ENCODE data around the gene GPR27.

GPR27 gene

DNA sequence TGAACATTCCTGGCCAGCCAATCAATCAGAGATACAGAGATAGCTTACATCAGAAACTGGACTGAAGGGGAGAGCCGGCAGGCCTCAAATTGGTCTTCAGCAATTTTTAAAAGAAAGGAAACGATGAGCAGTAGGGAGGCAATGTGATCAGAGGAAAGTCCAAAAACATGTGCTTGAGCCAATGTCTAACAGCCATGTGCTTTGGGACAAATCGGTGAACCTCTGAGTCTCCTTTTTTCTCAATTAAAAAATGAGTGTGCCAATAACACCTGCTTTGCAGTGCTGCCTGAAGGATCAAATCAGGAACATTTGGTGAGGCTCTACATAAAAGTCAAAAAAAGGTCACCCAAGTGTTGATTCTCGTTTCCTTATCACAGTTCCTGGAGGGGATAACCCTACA, 21.0 kb upstream of the GPR27 start:
- DNase-seq (ENCODE audit: low spot score), result no peak

DNA sequence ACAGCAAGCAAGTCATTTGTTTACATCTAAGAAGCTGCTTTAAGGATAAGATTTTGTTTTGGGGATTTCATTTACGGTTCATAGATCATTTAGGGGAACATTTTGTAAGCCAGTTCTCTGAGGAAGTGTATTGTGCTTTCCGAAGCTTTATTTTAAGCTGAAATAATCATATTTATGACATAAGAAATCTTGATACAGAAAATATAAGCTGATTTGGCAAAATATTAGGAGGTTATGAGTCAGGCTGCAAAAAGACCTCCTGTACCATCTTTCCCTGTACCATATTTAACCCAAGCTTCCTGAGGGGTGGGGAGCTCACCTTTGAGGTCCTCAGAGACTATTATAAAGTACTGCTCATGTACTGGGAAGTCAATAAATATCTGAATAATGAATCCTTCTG, 20.3 kb upstream of the GPR27 start:
- no peak for DNase-seq (ENCODE audit: low spot score)

DNA sequence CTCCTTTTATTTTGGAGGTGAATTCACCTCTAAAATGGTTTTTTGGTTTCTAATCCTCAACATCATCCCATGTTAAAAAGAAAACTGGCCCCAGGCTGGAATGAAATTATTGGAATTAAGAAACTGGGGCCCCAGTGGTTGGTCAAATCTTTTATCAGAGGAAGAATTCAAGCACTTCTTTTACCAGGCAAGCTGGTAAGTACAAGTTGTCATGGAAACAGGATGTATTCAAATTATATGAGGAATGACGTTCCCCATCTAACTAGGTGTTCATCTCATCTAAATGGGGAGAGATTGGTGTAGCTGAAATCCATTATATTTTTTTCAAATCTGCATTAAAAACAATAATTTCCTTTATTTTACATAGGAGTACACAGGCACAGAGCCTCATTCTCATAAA, 18.8 kb upstream of the GPR27 start:
- no peak for DNase-seq (ENCODE audit: low spot score)

DNA sequence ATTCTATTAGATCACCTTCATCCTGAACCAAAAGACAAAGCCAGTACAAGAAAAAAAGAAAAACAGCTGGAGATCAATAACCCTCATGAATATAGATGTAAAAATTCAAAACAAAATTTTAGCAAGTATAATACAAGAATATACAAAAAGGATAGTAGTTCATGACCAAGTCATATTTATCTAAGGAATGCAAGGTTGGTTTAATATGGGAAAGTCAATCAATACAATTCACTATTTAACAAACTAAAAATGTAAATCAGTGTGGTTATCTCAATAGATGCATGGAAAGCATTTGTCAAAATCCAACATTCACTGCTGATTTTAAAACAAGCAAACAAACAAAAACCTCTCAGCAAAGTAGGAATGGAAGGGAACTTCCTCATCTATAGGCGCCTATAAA, 11.0 kb upstream of the GPR27 start:
- no peak for DNase-seq (ENCODE audit: low spot score)

DNA sequence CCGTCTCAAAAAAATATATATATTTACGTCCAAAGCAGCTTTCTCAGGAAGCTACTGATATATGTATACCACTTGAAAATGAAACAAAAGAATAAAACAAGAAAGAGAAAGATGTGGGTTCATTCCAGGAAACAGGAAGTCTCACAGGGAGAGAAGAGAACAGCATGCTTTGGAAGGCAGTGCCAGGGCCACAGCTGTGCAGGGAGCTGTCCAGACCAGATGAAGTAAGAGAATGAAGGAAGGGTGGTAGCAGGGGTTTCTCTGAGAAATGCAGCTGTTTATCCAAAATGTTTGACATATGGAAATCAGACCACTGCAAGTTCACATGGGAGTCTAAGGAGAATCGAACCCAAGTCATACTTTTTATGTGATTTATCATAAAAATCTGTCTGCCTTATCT, 8.9 kb upstream of the GPR27 start:
- DNase-seq (ENCODE audit: low spot score), result no peak

DNA sequence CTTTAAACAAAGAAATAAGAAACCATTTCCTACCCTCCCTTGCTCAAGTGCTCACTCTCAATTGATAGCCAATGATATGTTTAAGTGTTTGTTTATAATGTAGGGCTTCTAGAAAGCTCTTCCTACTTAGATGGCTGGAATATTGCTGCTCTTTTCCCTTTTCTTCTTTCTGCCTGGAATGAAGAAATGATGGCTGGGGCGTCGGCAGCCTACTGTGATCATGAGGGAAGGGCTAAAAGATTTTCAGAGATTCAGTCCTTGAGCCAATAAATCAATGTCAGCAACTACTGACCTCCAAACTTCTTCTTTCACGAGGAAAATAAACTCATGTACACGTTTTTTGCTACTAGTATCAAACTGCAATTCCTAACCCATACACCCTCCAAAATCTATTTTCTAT, 2.1 kb upstream of the GPR27 start:
- DNase-seq (ENCODE audit: low spot score), result no peak

DNA sequence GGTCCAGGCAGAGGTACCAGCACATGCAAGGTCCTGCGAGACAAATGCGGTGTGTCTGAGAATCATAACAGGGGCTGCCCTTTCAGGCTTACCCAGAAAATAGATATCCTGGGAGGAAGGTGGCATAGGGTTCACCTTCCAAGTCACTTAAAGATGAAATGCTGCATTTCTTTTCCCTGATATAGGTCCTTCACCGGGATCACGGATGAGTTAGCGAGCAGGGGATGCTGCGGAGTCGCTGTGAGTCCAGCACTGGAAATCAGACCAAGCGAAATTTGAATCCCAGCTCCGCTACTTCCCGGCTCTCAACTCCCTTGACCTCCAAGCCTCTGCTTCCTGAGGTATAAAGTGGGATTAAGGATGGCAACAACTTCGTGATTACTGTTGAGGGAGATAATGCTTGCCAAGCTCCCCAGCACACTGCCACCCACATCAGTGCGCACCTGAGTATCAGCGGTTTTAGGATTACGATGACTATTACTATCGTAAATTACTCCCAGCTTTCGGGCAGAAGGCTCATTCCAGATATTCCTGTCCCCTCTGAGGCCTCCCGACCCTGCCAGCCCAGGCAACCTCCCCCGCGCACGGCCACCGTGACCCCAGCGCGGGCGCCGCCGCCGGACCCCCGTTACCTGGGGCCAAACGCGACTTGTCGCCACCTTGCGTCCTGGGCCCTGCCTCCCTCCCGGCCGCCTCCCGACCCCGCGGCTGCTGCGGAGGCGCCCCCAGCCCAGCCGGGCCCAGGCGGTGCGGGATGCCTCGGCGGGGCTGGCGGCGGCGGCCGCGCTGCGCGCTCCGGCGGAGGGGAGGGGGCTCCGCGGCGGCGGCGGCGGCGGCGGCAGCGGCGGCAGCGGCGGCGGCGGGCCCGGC, 589 bp upstream of the GPR27 start:
- DNase-seq (ENCODE audit: low spot score), result no peak

DNA sequence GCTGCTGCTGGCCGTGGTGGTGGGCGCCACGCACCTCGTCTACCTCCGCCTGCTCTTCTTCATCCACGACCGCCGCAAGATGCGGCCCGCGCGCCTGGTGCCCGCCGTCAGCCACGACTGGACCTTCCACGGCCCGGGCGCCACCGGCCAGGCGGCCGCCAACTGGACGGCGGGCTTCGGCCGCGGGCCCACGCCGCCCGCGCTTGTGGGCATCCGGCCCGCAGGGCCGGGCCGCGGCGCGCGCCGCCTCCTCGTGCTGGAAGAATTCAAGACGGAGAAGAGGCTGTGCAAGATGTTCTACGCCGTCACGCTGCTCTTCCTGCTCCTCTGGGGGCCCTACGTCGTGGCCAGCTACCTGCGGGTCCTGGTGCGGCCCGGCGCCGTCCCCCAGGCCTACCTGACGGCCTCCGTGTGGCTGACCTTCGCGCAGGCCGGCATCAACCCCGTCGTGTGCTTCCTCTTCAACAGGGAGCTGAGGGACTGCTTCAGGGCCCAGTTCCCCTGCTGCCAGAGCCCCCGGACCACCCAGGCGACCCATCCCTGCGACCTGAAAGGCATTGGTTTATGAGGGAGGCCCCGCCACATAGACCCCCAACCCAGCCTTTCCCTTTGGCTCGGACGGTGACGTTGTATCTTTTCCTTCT, 1.1 kb downstream of the GPR27 start:
- DNase-seq (ENCODE audit: low spot score), result no peak

DNA sequence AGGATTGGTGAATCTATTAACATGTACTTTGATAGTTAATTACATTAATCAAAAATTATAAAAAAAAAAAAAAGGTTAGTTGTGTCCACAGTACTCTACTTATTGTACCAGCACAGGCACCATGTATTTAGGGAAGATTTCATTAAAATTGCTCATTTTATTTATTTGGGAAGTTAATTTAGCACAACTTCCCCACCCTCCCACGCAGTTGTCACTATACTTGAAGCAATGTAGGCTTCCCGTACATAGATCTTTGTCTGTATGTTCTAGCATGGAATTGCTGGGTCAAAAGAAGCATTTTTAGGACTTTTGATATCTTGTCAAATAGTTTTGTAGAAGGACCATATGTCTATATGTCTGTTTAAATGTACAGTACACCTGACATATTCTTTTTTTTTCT, 4.4 kb downstream of the GPR27 start:
- DNase-seq (ENCODE audit: low spot score), result no peak

DNA sequence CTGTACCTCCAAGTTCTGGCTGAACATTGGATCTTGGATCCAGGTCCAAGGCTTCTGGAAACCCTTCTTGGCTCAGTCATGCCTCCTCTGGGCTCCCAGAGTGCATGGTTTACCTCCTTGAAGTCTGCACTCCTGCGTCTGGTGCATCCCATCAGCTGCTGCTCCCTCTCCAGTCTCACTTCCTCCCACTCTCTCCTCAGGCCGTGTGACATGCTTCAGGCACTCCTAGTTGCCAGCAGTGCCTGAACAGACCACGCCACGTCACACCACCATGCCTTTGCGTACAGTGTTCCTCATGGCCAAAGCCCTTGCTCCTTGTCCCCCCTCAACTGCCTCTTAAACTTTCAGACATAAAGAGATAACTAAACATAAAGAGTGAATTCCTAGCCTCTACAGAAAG, 5.7 kb downstream of the GPR27 start:
- DNase-seq (ENCODE audit: low spot score), result no peak

DNA sequence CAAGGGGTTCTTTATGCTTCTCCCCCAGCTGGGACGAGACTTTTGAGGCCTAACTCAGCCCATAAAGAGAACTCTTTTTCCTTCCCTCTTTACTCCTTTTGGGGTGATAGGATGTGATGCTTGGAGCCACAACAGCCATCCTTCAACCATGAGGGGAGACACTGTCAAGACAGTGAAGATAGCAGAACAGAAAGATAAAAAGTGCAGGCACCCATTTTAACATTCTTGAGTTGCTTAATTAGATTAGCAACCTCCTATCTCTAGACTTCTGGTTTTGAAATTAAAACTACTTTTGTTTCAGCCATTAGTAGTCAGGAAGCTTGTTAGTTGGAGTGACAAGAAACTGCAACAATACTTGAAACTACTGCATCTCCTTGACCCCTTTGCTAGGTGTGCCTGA, 6.5 kb downstream of the GPR27 start:
- DNase-seq (ENCODE audit: low spot score), result no peak

DNA sequence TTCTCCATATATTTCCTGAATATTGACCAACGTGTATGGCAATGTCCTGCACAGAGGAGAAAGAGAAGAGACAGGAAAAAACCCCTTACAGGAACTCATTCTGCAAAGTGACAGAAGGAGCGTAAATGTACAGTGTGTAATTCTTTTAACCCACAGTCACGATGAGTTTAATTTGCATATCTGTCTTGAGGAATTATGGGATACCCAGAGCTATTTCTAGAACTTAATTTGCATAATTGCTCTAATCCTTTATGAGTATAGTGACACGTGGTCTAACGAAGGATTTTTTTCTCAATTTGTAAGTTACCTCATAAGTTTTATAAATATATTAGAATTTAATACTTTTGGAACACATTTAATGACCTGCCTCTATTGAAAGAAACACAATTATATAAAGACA, 9.8 kb downstream of the GPR27 start:
- no peak for DNase-seq (ENCODE audit: low spot score)

DNA sequence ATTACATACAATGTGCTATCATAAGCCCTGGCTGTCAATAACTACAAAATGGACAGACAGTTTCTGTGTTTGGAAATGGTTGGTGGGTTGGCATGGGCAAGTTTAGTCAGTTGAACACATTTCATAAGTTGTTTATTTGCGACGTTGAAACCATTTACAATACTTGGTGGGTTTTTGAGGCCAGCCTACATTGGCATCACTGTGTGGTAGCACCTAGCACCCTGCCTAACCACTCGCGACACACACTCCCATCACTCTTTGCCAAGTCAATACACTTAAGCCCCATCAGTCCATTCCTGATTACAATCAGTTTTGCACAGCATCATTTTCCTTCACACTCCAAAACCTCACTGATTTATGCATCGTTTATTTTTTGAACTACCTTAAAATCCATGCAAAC, 17.5 kb downstream of the GPR27 start:
- no peak for DNase-seq (ENCODE audit: low spot score)

DNA sequence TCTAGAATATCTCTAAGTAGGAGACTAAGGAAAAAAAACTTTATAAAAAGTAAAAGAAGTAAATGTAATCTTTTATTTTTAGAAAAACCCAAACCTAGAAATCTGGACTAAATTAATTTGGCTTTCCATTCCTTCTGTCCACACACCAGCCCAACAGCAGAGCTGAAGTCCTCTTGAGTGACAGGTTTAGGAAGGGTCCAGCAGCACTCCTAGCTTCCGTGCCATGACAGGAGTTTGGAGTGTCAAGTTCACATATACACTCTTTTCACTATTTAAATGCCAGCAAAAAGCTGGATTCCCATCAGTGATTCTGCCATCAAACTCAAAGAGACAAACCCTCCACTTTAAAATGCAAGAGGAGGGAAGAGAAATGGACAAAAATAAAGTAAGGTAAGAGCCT, 18.2 kb downstream of the GPR27 start:
- no peak for DNase-seq (ENCODE audit: low spot score)

DNA sequence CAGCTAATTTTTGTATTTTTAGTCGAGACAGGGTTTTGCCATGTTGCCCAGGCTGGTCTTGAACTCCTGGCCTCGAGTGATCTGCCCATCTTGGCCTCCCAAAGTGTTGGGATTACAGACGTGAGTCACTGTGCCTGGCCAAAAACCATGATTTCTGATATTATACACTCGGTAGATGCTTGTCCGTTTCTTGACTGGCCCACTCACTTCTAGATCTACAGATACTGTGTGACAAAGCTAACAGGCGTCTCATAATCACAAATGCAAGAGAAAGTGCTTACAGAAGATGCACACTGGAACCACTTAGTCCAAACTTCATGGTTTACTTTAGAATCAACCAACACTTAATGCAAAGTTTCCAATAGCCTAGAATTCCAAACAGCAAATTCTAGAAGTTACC, 22.9 kb downstream of the GPR27 start:
- DNase-seq (ENCODE audit: low spot score), result no peak

DNA sequence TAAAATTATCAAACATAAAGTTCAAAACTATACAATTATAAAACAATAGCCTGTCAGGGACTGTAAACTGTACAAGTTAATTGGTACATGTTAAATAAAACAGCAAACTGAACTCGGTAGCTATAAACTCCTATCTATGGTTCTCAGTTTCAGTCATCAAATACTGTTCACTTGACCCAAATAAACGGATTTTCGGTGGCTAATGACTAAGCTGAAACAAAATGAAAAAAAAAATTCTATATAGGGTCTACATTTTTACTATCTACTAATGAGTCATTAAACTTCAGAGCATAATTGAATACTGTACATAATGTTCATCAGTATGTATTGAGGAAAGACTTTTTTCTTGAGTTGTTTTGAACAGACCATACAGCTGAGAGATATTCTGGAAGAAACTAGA, 24.7 kb downstream of the GPR27 start:
- DNase-seq (ENCODE audit: low spot score), result no peak

DNA sequence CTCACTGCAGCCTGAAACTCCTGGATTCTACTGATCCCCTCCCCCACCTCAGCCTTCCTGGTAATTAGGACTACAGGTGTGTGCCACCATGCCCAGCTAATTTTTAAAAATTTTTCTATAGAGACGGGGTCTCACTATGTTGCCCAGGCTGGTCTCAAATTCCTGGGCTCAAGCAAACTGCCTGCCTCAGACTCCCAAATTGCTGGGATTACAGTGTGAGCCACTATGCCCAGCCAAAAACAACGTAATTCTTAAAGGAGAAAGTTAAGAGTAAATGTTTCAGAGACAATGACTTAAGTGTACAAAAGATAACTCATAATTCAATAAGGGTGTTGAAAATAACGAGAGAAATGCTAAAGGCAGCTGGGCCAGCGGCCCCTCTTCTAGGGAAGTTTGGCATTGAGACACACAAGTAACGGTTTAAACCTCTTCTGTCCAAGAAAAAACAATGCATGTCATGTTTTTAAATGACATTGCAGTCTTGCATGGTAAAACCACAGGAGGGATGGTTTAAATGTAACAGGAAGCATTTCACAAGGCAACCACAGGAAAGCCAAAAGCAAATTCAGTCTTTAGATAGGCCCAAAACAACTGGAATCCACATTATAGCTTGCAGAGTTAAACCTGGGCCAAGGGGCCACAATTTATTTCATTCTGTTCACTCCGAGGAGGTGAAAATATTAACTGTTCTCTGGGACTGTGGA, 26.2 kb downstream of the GPR27 start:
- peak; percentile 11 for DNase-seq (ENCODE audit: low spot score)

DNA sequence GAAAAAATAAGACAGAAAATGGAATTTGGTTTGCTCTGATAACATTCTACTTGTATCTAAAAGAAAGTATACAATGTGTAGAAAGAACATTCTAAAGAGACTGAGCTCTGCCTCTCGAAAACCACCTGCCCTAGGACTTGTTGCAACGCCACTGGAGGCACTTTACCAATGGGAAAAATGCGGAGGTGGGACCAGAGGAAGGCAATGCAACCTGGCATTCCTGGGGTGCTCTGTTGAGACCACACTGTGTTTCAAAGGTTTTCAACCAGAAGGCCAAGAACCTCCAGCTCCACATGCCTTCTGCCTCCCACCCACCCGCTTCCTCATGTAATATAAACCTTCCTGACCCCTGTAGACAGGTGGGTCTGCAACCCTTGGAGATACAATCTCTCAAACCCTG, 26.8 kb downstream of the GPR27 start:
- DNase-seq (ENCODE audit: low spot score), result no peak

DNA sequence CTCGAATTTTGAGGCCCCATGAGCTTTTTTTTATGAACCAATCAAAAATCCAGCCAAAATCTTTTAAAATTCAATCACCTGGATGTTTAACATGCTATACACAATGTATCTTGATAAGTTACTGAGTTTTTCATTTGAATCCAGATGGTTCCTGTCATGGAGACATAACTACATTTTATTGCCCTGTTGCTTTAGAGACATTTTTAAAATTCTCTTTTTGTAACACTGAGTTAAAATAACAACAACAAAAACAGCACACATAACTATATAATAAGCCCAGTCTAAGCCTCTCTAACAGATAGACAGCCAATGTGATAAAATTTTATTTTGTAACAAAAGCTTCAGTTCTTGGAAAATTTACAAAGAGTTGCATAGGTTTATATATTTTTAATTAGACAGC, 29.5 kb downstream of the GPR27 start:
- DNase-seq (ENCODE audit: low spot score), result no peak

DNA sequence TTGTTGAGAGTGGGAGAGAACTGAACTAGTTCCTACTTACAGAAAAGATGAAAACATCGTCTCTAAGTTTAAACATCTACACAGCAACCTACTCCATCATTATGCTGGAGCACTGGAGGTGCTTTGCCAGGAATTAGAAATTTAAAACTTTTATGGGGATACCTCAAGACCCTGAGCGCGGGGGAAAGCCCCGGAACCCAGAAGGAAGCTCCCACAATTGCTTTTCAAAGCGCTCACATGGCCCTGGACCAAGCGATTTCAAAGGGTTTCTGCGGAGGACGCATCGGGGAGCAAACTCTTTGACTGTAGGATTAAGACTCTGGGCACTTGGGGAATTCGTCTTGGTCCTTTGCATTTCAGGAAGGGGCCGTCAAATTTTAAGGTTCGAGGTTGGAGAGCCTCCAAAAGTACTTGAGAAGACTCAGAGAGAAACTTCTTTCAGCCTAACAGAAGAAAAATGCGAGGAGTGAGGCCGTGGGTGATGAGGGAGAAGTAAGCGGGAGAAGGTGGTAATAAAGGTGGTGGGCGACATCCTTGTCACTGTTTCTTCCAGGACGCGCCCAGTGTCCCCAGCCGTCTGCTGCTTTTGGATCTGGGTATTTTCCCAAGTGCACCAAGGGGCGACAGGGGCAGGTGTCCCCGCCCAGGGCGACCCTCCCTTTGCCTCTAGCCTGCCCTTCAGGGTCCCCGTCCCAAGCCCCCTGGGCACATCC, 30.7 kb downstream of the GPR27 start:
- no peak for DNase-seq (ENCODE audit: low spot score)

DNA sequence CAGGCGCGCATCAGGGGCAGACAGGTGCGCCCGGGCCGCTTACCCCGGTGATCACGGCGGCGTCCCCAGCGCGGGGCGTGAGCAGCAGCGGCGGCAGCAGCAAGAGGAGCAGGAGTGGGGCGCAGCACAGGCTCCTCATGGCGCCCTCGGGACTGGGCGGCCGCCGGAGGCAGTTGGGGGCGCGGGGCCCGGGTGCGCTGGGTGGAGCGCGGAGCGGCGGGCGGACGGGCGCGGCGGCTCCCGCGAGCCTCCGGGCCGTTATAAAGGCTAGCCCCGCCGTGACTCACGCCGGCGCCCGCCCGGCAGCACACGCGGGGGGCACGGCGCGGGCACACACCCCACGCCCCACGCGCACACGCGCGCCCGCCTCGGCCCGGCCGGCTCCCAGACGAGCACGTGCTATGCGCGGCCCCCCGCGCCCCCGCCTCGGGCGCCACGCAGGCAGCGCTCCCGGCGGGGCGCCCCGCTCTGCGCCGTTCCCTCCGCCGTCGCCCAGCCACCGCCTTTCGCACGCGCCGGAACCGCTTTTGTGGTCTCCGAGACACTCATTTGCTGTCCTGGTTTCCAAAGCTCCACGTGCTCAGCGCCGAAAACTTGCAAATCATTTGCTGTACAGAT, 31.4 kb downstream of the GPR27 start, which contains the start of gene PROK2:
Gene PROK2, minus strand, starts transcription at position 235 of the 618 bp plus-strand sequence. Its CDS starts 96 bp downstream, at position 139.
- no peak for DNase-seq (ENCODE audit: low spot score)

Measured in CD4-positive, alpha-beta T cell treated with Interleukin-2 at 100 ng/mL for 4 hours (primary cell).